NB4 (cell line): ENCODE results near the gene ADAMTS13.

Experiments used
- CTCF ChIP-seq: IDR thresholded peaks from one replicate; pipeline ENCODE4 v1.5.1; 2012; ENCODE audit warnings: low read depth, low read length
- POLR2A ChIP-seq: IDR thresholded peaks from 2 replicates; pipeline ENCODE4 v1.6.1; 2011; ENCODE audit warnings: mild to moderate bottlenecking; ENCODE audit not compliant: insufficient read length; ENCODE audit errors: extremely low read depth

- TF ChIP-seq CTCF (no peak), POLR2A (no peak)
Observed at GRCh38 chr9:133387680-133388079, 34.5 kb upstream of the ADAMTS13 start.
